ENCODE measurements around the gene ZNF569.
A peak's percentile ranks its signal among the peaks of the same experiment; 100 is the strongest.
"Not testable (repeated sequence)": the region's sequence is repeated elsewhere in the genome, so short reads cannot be mapped to it uniquely, and the experiment has no call there.

The ZNF569 gene

DNA sequence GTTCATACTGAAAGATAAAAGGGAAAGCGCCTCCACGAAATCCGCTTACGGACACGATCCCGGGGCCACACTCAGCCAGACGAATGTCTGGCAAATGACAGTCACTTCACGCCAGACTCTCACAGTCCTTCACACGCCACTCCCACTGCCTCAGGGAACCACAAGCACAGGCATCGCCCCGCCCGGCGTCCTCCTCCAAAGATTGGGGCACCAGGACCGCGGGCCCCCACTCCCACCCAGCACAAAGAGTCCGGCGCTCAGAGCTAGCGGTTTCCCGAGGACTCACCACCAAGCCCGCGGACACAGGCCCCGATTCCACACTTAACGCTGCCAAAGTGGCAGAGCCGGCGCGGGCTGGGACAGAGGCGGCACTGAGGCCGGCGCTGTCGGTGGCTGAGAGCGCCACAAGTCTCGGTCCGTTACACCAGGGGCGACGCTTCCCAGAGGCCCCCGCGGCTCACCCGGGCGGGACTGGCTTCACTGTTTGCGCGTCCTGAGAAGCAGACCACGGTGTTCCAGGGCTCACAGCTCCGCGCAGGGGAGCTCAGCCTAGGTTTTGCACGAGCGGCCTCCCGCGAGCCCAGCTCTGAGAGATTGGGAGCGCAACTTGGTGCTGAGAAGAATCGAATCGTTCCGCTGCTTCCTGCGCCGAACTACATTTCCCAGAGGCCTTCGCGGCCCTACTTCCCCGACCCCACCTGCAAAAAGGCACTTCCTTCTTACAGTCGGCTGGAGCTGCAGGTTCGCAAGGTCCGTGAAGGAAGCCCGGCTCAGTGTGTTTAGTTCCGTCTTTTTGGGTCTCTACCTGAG lies at the start of gene ZNF569:
Gene ZNF569, minus strand, starts transcription at position 647 of the 810 bp plus-strand sequence. CDS start 22,523 bp downstream, outside the sequence.
- DNase-seq, result peak; percentile 95 to 96

DNA sequence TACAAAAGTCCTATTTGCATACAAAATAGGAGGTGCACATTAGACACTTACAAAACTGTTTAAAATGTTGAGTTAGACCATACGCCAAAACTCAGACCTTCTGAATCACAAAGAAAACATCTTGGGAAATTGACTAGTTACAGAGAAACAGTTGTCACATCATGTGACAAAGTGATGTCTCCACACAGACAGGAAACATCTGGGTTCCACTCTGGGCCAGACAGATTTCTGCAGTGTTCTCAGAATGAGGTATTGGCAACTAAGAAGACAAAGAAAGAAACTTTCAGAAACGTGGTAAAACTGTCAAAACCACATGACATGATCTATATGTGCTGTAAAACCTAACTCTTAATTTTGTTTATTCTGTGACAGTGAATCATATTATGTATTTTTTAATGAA lies 46.2 kb upstream of the ZNF569 start:
- peak; percentile 5 to 10 for DNase-seq

DNA sequence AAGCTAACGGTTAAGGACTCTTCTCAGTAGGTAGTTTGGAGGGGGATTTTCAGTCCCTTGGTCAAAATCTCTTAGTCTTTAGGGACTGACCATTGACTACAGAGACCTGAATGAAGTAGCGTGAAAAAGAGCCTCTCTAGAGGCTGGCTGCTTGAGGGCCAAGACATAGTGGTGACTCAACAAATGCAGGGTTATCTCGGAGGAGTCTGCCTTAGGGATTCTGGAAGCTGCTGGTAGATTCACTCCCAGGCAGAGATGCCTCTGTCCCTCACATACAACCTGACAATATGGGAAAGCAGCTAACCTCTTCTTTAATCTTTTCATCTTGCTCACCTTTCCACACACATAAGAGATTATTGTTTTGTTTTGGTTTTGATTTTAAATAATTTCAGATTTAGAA lies 44.6 kb upstream of the ZNF569 start:
- DNase-seq, result no peak

DNA sequence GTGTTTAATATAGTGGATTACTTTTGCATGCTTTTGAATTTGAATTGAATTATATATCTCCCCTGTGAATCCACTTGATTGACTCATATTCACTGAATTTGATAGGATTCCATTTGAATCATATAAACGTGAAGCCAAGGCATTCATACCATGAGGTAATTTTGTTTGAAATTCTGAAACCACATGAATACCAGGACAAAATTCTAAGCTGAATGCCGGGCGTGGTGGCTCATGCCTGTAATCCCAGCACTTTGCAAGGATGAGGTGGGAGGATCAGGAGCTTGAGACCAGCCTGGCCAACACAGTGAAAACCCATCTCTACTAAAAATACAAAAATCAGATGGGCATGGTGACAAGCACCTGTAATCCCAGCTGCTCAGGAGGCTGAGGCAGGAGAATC lies 43.9 kb upstream of the ZNF569 start:
- no peak for DNase-seq

DNA sequence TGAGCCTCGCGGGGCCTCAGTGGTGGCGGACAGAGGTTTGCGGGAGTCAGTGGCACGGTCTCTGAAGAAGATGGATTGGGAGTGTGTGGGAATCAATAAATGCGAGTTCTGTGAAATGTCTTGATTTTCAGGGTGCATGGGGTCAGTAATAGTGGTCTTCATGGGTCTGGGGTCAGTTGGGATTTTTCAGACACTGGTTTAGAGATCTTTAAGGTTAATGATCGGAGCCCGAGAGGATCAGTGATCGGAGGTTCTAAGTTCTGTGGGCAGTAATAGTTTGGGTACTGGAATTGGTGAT lies 39.9 kb upstream of the ZNF569 start:
- DNase-seq, result no peak

DNA sequence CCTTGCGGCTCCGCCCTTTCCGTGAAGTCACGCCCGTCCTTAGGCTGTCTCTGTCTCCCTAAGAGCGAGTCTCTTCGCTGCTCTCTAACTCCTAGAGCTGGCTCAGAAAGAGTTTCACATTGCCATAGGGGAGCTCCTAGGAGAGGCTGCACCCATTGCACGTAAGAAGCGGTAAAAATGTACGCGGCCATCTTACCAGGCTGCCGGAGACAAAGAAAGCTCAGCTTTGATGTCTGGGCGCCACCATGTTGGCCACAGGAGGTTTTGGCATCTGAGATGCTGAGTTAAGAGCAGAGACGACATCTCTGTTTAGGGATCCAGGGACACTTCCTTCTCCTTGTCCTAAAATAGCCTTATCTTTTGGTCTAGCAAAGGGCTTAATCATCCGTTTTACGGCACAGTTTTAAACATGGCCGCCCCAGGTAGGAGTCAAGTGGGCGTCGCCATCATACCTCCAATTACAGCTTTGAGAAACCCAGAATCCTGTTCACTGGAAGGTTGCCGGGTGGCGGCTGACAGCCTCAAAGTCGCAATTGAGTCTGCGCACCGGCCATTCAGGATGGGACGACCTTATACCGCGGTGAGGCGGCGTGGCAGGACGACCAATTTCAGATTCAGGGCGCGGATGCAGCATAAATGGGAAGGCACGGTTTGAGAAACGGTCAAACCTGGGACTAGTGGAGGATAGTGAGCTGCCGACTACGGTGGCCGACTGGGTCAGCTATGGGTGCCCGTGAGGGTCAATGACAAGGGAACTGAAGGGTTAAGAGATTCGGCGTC lies 39.3 kb upstream of the ZNF569 start, which contains the start of gene ZNF793:
Gene ZNF793, plus strand, starts transcription at position 553 of the 780 bp plus-strand sequence. CDS start 16,501 bp downstream, outside the sequence.
- DNase-seq, result no peak

DNA sequence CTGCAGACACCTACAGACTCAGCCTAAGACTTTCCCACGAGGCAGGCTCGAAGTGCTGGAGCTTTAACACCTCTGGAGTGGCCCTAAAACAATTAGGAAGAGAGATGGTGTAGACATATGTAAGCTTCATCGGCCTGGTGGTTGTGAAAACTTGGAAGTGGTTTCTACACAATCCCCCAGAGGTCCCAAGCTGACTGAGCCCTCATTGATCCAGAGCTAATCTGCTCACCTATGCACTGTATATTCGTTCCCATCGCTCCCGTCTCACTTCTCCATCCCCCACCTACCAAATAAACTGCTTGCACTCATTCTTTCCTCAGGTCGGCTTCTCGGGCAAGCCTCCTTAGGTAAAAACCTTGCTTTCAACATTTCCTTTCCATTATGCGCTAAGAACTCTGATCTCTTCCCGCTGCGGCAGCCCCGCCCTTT lies 38.7 kb upstream of the ZNF569 start:
- DNase-seq, result no peak

DNA sequence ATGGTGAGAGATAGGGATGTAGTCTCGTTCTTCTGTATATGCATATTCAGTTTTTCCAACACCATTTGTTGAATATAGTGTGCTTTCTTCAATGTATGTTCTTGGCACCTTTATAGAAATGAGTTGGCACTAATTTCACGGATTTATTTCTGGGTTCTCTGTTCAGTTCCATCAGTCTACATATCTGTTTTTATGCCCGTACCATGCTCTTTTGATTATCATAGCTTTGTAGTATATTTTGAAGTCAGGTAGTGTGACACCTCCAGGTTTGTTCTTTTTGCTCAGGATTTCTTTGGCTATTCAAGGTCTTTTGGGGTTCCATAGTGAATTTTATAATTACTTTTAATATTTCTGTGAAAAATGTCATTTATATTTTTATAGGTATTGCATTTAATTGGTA lies 25.0 kb upstream of the ZNF569 start:
- DNase-seq, result no peak

DNA sequence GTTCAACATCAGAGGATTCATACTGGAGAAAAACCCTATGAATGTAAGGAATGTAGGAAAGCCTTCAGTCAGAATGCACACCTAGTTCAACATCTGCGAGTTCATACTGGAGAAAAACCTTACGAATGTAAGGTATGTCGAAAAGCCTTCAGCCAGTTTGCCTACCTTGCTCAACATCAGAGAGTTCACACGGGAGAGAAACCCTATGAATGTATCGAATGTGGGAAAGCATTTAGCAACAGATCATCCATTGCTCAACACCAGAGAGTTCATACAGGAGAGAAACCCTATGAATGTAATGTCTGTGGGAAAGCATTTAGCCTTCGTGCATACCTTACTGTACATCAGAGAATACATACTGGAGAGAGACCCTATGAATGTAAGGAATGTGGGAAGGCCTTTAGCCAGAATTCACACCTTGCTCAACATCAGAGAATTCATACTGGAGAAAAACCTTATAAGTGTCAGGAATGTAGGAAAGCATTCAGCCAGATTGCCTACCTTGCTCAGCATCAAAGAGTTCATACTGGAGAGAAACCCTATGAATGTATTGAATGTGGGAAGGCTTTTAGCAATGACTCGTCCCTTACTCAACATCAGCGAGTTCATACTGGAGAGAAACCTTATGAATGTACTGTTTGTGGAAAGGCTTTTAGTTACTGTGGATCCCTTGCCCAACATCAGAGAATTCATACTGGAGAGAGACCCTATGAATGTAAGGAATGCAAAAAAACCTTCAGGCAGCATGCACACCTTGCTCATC lies 17.3 kb upstream of the ZNF569 start:
- no peak for DNase-seq

DNA sequence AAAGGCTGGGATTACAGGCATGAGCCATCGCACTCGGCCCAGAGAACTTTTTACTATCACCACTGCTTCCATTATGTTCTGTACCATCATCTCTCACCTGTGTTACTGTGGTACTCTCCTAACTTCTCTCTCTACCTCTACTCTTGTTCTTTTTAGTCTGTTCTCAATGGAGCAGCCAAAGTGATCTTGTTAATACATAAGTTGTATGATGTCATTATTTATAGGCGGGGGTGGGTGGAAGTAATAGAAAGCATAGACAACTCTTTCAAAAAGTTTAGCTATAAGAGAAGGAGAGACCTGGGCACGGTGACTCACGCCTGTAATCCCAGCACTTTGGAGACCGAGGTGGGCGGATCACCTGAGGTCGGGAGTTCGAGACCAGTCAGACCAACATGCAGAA lies 4.9 kb upstream of the ZNF569 start:
- no peak for DNase-seq

DNA sequence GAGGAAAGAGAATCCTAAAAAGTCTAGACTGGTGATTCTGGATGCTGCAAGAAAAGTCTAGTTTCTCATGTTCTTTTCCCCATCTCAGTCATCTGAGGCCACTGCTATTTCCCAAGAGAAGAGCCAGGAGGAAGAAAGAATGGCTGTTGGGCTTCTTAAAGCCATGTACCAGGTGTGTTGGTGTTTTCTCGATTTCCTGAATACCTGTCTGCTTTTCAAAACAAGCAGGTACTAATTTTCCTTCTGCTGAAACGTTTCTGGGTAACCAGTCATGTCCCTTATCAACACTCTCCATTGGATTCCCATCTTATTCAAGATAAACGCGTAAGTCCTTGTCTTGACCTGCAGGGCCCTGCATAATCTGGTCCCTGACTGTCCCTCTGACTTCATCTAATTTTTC lies 3.0 kb upstream of the ZNF569 start:
- DNase-seq, result no peak

DNA sequence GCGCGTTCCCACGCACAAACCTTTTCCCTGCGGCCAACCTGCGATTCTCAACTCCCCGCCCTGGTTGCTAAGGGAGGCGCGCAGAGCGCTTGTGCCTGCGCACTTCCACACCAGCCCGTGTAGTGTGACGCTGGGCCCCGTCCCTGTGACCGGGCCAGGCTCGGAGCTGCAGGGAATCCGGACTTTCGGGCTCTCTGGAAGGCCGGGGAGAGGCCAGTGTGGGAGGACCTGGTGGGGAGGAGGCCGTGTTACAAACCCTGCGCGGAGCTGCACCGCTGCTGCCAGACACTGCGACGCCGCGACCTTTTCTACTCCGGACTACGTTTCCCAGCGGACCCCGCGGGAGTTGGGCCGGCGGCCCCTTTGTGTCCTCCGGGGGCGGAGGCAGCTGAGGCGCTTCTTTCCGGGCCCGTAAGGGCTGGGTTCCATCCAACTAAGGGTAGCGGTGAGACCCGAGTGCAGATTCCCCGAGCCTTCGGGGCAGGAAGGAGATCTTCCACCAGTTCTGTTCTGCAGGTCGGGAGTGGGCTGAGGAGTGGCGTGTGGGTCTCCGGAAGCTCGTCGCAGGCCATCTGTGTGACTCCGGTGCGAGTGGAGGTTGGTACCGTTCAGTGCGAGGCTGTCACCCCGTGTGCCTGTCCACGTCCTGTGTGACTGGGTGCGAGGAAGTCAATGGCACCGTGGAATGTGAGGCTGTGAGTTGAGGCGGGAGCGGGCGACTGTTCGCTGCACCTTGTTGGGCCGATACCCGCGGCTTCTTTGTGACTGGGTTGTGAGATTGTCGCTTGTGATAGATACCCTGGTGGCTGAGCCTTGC lies 1.9 kb upstream of the ZNF569 start, which contains the start of gene ZNF570:
Gene ZNF570, plus strand, starts transcription at position 396 of the 817 bp plus-strand sequence. CDS start 999 bp downstream, outside the sequence.
- peak; percentile 81 to 89 for DNase-seq

DNA sequence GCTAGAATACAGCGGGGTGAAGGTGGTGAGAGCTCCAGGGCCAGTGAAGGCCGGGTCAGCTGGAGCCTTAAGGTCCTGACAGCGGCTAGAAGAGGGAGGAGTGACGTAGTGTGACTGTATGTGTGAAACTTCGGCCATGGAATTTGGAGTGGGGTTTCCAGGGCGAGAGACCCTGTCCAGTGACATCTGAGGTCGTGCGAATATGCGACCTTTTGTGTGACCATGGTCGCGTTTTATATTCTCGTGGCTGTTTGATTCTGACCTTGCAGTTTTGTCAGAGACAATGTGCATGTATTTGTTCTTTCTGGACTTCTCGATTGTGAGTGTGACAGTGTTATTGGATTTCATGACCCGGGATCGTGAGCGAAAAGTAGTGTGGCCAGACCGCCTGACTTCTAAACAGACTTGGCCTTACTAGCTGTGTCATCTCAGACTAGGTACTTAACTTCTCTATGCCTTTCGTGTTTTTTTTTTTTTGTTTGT lies 405 bp upstream of the ZNF569 start:
- DNase-seq, result no peak

DNA sequence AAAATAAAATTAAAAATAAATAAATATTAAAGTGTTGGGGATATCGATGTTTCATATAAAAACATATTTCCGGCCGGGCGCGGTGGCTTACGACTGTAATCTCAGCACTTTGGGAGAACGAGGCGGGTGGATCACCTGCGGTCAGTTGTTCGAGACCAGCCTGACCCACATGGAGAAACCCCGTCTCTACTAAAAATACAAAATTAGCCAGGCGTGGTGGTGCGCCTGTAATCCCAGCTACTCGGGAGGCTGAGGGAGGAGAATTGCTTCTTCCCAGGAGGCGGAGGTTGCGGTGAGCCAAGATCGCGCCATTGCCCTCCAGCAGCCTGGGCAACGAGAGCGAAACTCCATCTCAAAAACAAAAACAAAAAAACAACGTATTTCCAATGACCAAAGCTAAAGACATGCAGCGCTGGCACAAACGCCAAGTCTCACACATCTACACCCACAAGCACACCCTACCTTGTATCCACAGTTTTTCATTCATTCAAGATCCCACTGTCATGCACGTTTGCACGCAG lies 907 bp downstream of the ZNF569 start:
- no peak for DNase-seq

DNA sequence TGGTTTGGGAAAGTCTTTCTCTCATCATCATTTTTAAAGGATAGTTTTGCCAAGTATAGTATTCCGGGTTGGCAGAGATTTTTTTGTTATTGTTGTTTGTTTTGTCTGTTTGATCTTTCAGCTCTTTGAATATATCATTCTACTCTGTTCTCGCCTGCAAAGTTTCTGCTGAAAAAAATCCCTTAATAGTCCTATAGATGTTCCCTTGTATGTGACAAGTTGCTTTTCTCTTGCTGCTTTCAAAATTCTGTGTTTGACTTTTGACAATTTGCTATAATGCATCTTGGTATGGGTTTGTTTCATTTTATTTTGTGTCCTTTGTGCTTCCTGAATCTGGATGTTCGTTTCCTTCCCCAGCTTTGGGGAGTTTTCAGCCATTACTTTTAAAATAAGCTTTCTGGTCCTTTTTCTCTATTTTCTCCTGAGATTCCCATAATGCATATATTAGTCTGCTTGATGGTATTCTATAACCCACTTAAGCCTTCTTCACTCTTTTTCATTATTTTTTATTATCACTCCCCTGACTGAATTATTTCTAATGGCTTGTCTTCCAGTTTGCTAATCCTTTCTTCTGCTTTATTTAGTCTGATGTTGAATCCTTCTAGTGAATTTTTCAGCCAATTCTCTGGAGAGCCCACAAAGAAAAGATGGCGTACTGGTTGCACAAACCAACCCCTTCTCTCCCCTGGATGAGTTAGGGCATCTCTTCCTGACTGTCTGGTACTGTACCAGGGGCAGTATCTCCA lies 14.6 kb downstream of the ZNF569 start:
- no peak for DNase-seq

DNA sequence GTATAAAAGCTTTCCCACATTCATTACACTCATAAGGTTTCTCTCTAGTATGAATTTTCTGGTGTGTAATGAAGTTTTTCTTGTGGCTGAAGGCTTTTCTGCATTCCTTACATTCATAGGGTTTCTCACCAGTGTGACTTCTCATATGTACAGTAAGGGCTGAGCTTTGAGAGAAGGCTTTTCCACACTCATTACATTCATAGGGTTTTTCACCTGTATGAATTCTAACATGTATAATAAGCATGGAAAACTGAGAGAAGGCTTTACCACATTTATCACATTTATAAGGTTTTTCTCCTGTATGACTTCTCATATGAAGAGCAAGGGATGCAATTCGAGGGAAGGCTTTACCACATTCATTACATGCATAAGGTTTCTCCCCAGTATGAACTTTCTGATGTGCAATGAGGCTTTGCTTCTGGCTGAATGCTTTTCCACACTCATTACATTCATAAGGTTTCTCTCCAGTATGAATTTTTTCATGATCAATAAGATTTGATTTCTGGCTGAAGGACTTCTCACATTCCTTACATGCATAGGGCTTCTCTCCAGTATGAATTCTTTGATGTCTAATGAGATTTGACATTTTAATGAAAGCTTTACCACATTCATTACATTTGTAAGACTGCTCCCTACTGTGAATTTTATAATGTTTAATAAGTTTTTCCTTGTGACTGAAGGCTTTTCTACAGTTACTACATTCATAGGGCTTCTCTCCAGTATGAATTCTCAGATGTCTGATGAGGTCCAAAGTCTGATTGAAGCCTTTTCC lies 53.7 kb downstream of the ZNF569 start:
- DNase-seq, result peak in 1 of 2 experiments; percentile 9

DNA sequence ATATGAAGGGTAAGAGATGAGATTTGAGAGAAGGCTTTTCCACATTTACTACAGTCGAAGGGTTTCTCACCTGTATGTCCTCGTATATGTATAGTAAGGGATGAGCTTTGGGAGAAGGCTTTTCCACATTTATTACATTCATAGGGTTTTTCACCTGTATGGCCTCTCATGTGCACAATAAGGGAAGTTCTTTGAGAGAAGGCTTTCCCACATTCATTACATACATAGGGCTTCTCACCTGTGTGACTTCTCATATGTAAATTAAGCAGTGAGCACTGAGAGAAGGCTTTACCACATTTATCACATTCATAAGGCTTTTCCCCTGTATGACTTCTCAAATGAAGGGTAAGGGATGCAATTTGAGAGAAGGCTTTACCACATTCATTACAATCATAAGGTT lies 54.5 kb downstream of the ZNF569 start:
- no peak for DNase-seq

DNA sequence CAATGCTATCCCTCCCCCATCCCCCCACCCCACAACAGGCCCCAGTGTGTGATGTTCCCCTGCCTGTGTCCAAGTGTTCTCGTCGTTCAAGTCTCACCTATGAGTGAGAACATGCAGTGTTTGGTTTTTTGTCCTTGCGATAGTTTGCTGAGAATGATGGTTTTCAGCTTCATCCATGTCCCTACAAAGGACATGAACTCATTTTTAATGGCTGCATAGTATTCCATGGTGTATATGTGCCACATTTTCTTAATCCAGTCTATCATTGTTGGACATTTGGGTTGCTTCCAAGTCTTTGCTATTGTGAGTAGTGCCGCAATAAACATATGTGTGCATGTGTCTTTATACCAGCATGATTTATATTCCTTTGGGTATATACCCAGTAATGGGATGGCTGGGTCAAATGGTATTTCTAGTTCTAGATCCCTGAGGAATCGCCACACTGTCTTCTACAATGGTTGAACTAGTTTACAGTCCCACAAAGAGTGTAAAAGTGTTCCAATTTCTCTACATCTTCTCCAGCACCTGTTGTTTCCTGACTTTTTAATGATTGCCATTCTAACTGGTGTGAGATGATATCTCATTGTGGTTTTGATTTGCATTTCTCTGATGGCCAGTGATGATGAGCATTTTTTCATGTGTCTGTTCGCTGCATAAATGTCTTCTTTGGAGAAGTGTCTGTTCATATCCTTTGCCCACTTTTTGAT lies 61.0 kb downstream of the ZNF569 start:
- DNase-seq, result not testable (repeated sequence)

DNA sequence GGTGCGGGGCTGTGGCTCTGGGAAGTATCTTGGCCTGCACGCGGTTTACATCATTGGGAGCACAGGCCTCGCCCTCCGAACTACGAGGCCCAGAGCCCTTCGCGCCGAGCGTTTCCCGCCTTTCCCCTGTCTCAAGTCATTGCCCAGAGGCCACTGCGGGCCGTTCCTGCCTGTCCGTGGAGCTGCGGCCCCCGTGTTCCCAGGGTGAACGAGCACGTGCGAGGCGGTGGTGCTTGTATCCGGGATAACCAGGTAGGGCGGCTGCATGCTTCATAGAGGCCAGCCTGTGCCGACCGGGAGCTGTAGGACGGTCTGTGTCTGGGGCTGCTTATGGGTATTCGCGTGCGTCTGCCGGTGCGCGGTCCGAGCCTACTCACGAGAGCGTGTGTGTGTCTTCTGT lies 63.8 kb downstream of the ZNF569 start:
- no peak for DNase-seq

DNA sequence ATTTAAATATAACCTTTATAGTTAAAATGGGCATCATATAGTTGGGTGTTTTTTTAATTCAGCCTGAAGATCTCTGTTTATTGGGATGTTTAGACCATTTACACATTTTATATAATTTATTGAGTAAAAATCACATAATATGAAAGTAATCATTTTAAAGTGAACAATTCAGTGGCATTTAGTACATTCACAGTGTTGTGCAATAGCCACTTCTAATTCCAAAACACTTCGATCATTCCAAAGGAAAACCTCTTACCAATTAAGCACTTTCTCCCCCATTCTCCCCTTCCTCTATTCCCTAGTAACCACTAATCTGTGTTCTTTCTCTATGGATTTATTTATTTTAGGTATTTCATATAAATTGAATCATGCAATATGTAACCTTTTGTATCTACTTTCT lies 66.2 kb downstream of the ZNF569 start:
- DNase-seq, result no peak
